RWPE1 (cell line): ENCODE data around the gene EFCAB3.

ENCODE experiments used
- CTCF ChIA-PET: fragments of 350-600 bp; sonication (Branson Sonifier 250); formaldehyde crosslinking; extraction: SDS; loops from one replicate; lab custom pipeline; 2021; lab: Yijun Ruan, JAX
- POLR2A ChIA-PET: fragments of 400-600 bp; formaldehyde crosslinking; extraction: SDS; loops from one replicate; lab custom pipeline; 2020; ENCODE audit warnings: antibody characterized with exemption; ENCODE audit not compliant: low non-redundant PET; lab: Yijun Ruan, JAX
- DNase-seq: peaks from one replicate; pipeline ENCODE4 v3.0.0; 2012; ENCODE audit warnings: low spot score
- H3K27ac ChIP-seq: fragments of 450-650 bp; 2 replicates; pipeline ENCODE4 v1.5.1; 2017
- CTCF ChIP-seq: fragments of 450-650 bp; conservative IDR thresholded peaks from 2 replicates; pipeline ENCODE4 v1.5.1; 2017; ENCODE audit warnings: low read depth, mild to moderate bottlenecking

EFCAB3 gene

GRCh38 chr17:62380253-62380652 lies at the start of gene EFCAB3:
EFCAB3 (plus strand) TSS chr17:62380553; CDS start chr17:62382980, 2,427 bp downstream.
- no peak for TF ChIP-seq CTCF
- CTCF ChIA-PET, result no interaction called here
- POLR2A ChIA-PET, result no interaction called here
- H3K27ac ChIP-seq, result no peak within 1 kb of the TSS
- DNase-seq, result no peak

DNA sequence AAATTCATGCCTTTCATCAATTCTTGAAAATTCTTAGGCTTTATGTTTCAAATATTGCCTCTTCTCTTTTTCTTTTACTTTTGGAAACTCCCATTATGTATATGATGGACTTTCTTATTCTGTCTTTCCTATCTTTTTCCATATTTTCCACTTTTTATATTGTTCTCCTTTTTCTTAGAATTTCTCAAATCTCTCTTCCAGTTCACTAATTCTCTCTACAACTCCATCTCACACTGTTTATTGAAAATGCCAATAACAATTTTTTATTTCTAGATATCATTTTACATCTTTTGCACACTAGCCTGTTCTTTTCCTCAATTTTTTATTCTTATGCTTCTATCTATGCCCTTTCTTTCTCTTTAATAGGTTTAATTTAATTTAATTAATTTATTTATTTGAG lies 43.8 kb upstream of the EFCAB3 start:
- ChIA-PET CTCF (no interaction called here), POLR2A (no interaction called here)
- no peak overlapping the region for H3K27ac ChIP-seq
- no peak for TF ChIP-seq CTCF
- DNase-seq, result no peak

GRCh38 chr17:62343764-62344270 lies 36.5 kb upstream of the EFCAB3 start:
- CTCF ChIA-PET, result no interaction called here

DNA sequence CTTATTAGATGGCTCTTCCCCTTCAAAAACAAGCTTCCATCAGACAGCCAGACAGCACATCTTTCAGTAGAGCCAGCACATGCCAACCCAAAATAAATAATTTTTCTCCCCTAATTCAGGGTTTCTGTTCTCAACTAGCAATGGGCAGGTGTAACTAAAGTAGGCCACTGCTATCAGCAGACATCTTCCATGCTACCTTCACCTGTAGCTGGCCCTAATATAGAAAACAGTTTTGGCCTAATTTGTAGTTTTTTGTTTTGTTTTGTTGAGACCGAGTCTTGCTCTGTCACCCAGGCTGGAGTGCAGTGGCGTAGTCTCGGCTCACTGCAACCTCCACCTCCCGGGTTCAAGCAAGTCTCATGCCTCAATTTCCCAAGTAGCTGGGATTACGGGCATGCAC lies 29.2 kb upstream of the EFCAB3 start:
- ChIA-PET POLR2A (no interaction called here), CTCF (interaction anchor here (0.6 kb wide), 1 partner anchor 1228 kb away, joined by 4 read pairs; no protein-coding TSS in a partner anchor)
- no peak overlapping the region for H3K27ac ChIP-seq
- no peak for TF ChIP-seq CTCF
- no peak for DNase-seq

More at GRCh38 chr17:62343764-62344270, 36.5 kb upstream of the EFCAB3 start:
- TF ChIP-seq CTCF, result no peak
- no peak for DNase-seq
- POLR2A ChIA-PET, result no interaction called here
- H3K27ac ChIP-seq, result no peak overlapping the region

DNA sequence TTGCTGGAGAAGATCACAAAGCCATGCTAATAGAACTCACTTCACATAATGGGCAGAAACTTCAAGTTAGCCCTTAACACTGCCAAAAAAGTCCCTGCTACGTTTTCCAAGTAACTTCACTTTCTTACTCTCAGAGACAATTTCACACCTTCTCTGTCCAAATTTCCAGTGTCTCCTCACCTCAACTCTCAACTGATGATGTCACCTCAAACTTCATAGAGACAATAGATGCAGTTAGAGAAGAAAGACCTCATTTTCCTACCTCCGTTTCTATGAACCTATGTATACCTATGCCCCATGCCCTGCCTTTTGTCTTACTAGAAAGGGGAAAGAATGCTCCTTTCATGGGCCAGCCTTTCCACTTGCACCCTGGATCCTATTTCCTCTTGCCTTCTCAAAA lies 14.2 kb upstream of the EFCAB3 start:
- POLR2A ChIA-PET, result no interaction called here
- CTCF ChIA-PET, result no interaction called here
- DNase-seq, result no peak
- H3K27ac ChIP-seq, result no peak overlapping the region
- TF ChIP-seq CTCF, result no peak

GRCh38 chr17:62381561-62381960 lies 1.2 kb downstream of the EFCAB3 start:
- ChIA-PET POLR2A (no interaction called here), CTCF (no interaction called here)
- no peak for TF ChIP-seq CTCF
- no peak for DNase-seq
- H3K27ac ChIP-seq, result no peak overlapping the region

DNA sequence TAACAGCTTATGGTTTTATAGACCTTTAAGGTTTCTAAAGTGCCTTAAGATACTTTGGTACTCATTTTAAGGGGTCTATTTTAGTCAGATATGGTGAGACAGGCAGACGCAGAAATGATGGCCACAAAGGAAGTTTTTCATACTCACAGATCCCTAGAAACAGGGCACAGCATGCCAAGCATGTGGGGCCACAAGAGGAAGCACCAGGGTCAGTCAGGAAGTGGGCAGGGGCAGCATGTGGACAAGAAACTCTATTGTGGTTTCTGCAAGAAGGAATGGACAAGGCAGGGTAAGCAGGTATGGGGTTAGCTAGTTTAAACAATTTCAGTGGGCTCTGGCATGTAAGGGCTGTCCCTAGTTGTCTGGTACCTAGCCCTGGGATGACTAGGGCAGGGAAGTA lies 8.5 kb downstream of the EFCAB3 start:
- CTCF ChIA-PET, result no interaction called here
- H3K27ac ChIP-seq, result no peak overlapping the region
- TF ChIP-seq CTCF, result no peak
- POLR2A ChIA-PET, result no interaction called here
- no peak for DNase-seq
